ENCODE measurements around the gene SENP5. TPM values are rescaled to one million over a fixed set of nuclear protein-coding genes. Genes with fewer than 3 reads are reported as not detected.

The SENP5 gene
- total and polyA plus RNA-seq, 7 donors, result 4.2 to 54.6 (median 41.5) TPM

- TF ChIP-seq POLR2A (IDR thresholded peaks at IDR 0.05), result no peak
- no peak for TF ChIP-seq CTCF (IDR thresholded peaks at IDR 0.05)
- TF ChIP-seq POLR2AphosphoS5 (IDR thresholded peaks at IDR 0.05), result no peak
- TF ChIP-seq EP300 (IDR thresholded peaks at IDR 0.05), result no peak
- no peaks in the 10 kb centered on the region for H3K27me3 ChIP-seq
- H3K9me3 ChIP-seq, result no peaks in the 10 kb centered on the region
- no peak for DNase-seq
- intact Hi-C loops (cut with DNase I), result loop anchor here (10.0 kb wide), 2 partner anchors 203 to 233 kb away; partner anchors contain the start of genes CEP19 and PIGX
- WGBS, 2 donors, result 83 to 93% methylated on average over 28 of the region's 28 CpGs
- H3K4me1 ChIP-seq, result peaks cover 0 to 16% (median 12%) of the 10 kb centered on the region in 4 donors
- H3K36me3 ChIP-seq, result peaks cover 0 to 10% (median 0%) of the 10 kb centered on the region in 4 donors
- no peak overlapping the region for H3K27ac ChIP-seq
- H3K4me3 ChIP-seq, result no peak overlapping the region
Measured at GRCh38 chr3:196947860-196948441, 80.2 kb downstream of the SENP5 start.

- Histone ChIP-seq H3K27ac (no peak overlapping the region), H3K4me3 (no peak overlapping the region), H3K4me1 (peaks cover 0 to 9% (median 6%) of the 10 kb centered on the region in 4 donors), H3K36me3 (peaks cover 0 to 10% (median 0%) of the 10 kb centered on the region in 4 donors), H3K9me3 (no peaks in the 10 kb centered on the region), H3K27me3 (no peaks in the 10 kb centered on the region)
- intact Hi-C loops (cut with DNase I), result loop anchor here (10.0 kb wide), 2 partner anchors 204 to 234 kb away; partner anchors contain the start of genes CEP19 and PIGX
- no peak for DNase-seq
- WGBS, 2 donors, result 47 to 63% methylated on average over 22 of the region's 22 CpGs
- TF ChIP-seq CTCF (IDR thresholded peaks at IDR 0.05), result no peak
- no peak for TF ChIP-seq POLR2AphosphoS5 (IDR thresholded peaks at IDR 0.05)
- TF ChIP-seq EP300 (IDR thresholded peaks at IDR 0.05), result no peak
- TF ChIP-seq POLR2A (IDR thresholded peaks at IDR 0.05), result no peak
Measured at GRCh38 chr3:196948442-196949284, 80.9 kb downstream of the SENP5 start.

- intact Hi-C loops (cut with DNase I), result loop anchor here (10.0 kb wide), 2 partner anchors 204 to 234 kb away; partner anchors contain the start of genes CEP19 and PIGX
- peaks cover 0 to 10% (median 0%) of the 10 kb centered on the region in 4 donors for H3K36me3 ChIP-seq
Measured at GRCh38 chr3:196949285-196949619, 81.5 kb downstream of the SENP5 start.

GRCh38 chr3:196949750-196950149, 82.0 kb downstream of the SENP5 start:
- TF ChIP-seq POLR2A (IDR thresholded peaks at IDR 0.05) (no peak), POLR2AphosphoS5 (IDR thresholded peaks at IDR 0.05) (no peak), EP300 (IDR thresholded peaks at IDR 0.05) (no peak), CTCF (IDR thresholded peaks at IDR 0.05) (no peak)
- Histone ChIP-seq H3K27me3 (no peaks in the 10 kb centered on the region), H3K4me3 (no peak overlapping the region), H3K4me1 (no peaks in the 10 kb centered on the region), H3K27ac (no peak overlapping the region), H3K36me3 (peaks cover 0 to 10% (median 0%) of the 10 kb centered on the region in 4 donors), H3K9me3 (no peaks in the 10 kb centered on the region)
- intact Hi-C loops (cut with DNase I), result loop anchor here (10.0 kb wide), 2 partner anchors 205 to 235 kb away; partner anchors contain the start of genes CEP19 and PIGX
- 94 to 97% methylated on average over 6 of the region's 6 CpGs for WGBS, 2 donors
- DNase-seq, result no peak

More at GRCh38 chr3:196949285-196949619, 81.5 kb downstream of the SENP5 start:
- no peak overlapping the region for H3K4me3 ChIP-seq
- no peak for DNase-seq
- H3K27me3 ChIP-seq, result no peaks in the 10 kb centered on the region
- TF ChIP-seq POLR2A (IDR thresholded peaks at IDR 0.05), result no peak
- no peak for TF ChIP-seq EP300 (IDR thresholded peaks at IDR 0.05)
- TF ChIP-seq POLR2AphosphoS5 (IDR thresholded peaks at IDR 0.05), result no peak
- TF ChIP-seq CTCF (IDR thresholded peaks at IDR 0.05), result no peak
- H3K9me3 ChIP-seq, result no peaks in the 10 kb centered on the region
- 82 to 89% methylated on average over 6 of the region's 6 CpGs for WGBS, 2 donors
- H3K4me1 ChIP-seq, result peaks cover 0 to 3% (median 1%) of the 10 kb centered on the region in 4 donors
- H3K27ac ChIP-seq, result no peak overlapping the region
